WTC11 (cell line): ENCODE data around the gene RGSL1. TPM values are rescaled to one million over a fixed set of nuclear protein-coding genes. Genes with fewer than 3 reads are reported as not detected.

Experiments used
- ATAC-seq: fragments of 200-7000 bp; cut with Tn5 transposase; 2 replicates; pipeline ENCODE4 v1.10.0; 2021; ENCODE audit warnings: mild to moderate bottlenecking, moderate library complexity
- CTCF ChIA-PET: fragments of 300-600 bp; sonication (Branson Sonifier 250); formaldehyde crosslinking; loops from one replicate; lab custom pipeline; 2021; ENCODE audit warnings: antibody characterized with exemption; lab: Charles Lee
- POLR2A ChIA-PET: fragments of 350-600 bp; sonication (Branson Sonifier 250); formaldehyde crosslinking; loops from one replicate; lab custom pipeline; 2021; ENCODE audit warnings: antibody characterized with exemption; lab: Charles Lee
- DNase-seq: peaks from one replicate; pipeline ENCODE4 v3.0.0; 2021; ENCODE audit warnings: low spot score
- H3K27ac Mint-ChIP-seq: 2 replicates; pipeline ENCODE4 v1.8.0; 2021; ENCODE audit warnings: mixed read lengths
- H3K27me3 Mint-ChIP-seq: 2 replicates; pipeline ENCODE4 v1.8.0; 2021; ENCODE audit warnings: low read depth, mild to moderate bottlenecking, moderate library complexity, mixed read lengths
- H3K36me3 Mint-ChIP-seq: 2 replicates; pipeline ENCODE4 v1.8.0; 2021; ENCODE audit warnings: mixed read lengths
- H3K4me1 Mint-ChIP-seq: 2 replicates; pipeline ENCODE4 v1.8.0; 2022; ENCODE audit warnings: mixed read lengths
- H3K4me3 Mint-ChIP-seq: 2 replicates; pipeline ENCODE4 v1.8.0; 2021; ENCODE audit warnings: mild to moderate bottlenecking, moderate library complexity, mixed read lengths
- H3K9me3 Mint-ChIP-seq: 2 replicates; pipeline ENCODE4 v1.8.0; 2021; ENCODE audit warnings: mixed read lengths
- GRHL2 ChIP-seq: fragments of 250-450 bp; sonication (Bioruptor Pico); IDR thresholded peaks from 2 replicates; pipeline ENCODE4 v1.8.0; 2022; ENCODE audit warnings: mild to moderate bottlenecking, moderate library complexity; ENCODE audit not compliant: insufficient replicate concordance, severe bottlenecking
- JAZF1 ChIP-seq: fragments of 250-450 bp; sonication (Bioruptor Pico); IDR thresholded peaks from 2 replicates; pipeline ENCODE4 v1.9.0; 2021; ENCODE audit warnings: moderate library complexity, mild to moderate bottlenecking, inconsistent platforms
- KAT7 ChIP-seq: sonication (generic); formaldehyde crosslinking; IDR thresholded peaks from 2 replicates; pipeline ENCODE4 v1.8.1; 2023; ENCODE audit warnings: missing genetic modification reagents, mild to moderate bottlenecking, borderline replicate concordance
- OVOL2 ChIP-seq: fragments of 250-450 bp; sonication (Bioruptor Pico); IDR thresholded peaks from 2 replicates; pipeline ENCODE4 v1.9.0; 2021; ENCODE audit warnings: mild to moderate bottlenecking, borderline replicate concordance
- PRRX2 ChIP-seq: fragments of 250-450 bp; sonication (Bioruptor Pico); IDR thresholded peaks from 2 replicates; pipeline ENCODE4 v1.8.0; 2021; ENCODE audit warnings: mild to moderate bottlenecking
- RORB ChIP-seq: fragments of 250-450 bp; sonication (Bioruptor Pico); IDR thresholded peaks from 2 replicates; pipeline ENCODE4 v1.9.0; 2021; ENCODE audit warnings: mild to moderate bottlenecking
- SMAD3 ChIP-seq: sonication (generic); formaldehyde crosslinking; IDR thresholded peaks from 2 replicates; pipeline ENCODE4 v1.8.0; 2022; ENCODE audit warnings: missing genetic modification reagents, mild to moderate bottlenecking, borderline replicate concordance
- SMAD4 ChIP-seq: sonication (generic); formaldehyde crosslinking; IDR thresholded peaks from 2 replicates; pipeline ENCODE4 v1.8.0; 2022; ENCODE audit warnings: mild to moderate bottlenecking, missing genetic modification reagents
- SP1 ChIP-seq: sonication (generic); formaldehyde crosslinking; conservative IDR thresholded peaks from 2 replicates; pipeline ENCODE4 v1.8.1; 2022; ENCODE audit warnings: missing genetic modification reagents
- ZNF138 ChIP-seq: sonication (generic); formaldehyde crosslinking; conservative IDR thresholded peaks from 2 replicates; pipeline ENCODE4 v1.8.1; 2022; ENCODE audit warnings: mild to moderate bottlenecking, moderate library complexity, missing genetic modification reagents
- ZNF317 ChIP-seq: sonication (generic); formaldehyde crosslinking; IDR thresholded peaks from 2 replicates; pipeline ENCODE4 v1.8.1; 2023; ENCODE audit warnings: low read depth, mild to moderate bottlenecking, moderate library complexity, missing genetic modification reagents, borderline replicate concordance
- ZNF396 ChIP-seq: fragments of 250-450 bp; sonication (Bioruptor Pico); IDR thresholded peaks from 2 replicates; pipeline ENCODE4 v1.8.0; 2021; ENCODE audit warnings: mild to moderate bottlenecking, moderate library complexity, borderline replicate concordance
- ZNF423 ChIP-seq: fragments of 250-450 bp; sonication (Bioruptor Pico); IDR thresholded peaks from 2 replicates; pipeline ENCODE4 v2.1.2; 2022; ENCODE audit warnings: mild to moderate bottlenecking, moderate library complexity
- total RNA-seq: library from RNA; stranded (reverse); gene quantifications from 3 replicates; pipeline ENCODE4 v1.2.3, GENCODE V29; 2021
- TF ChIP-seq, protein P1 (sequence below): sonication (generic); formaldehyde crosslinking; IDR thresholded peaks from 2 replicates; pipeline ENCODE4 v1.8.1; 2023; ENCODE audit warnings: mild to moderate bottlenecking, moderate library complexity, missing genetic modification reagents
- TF ChIP-seq, protein P2 (sequence below): sonication (generic); formaldehyde crosslinking; IDR thresholded peaks from 2 replicates; pipeline ENCODE4 v1.8.1; 2023; ENCODE audit warnings: mild to moderate bottlenecking, missing genetic modification reagents, borderline replicate concordance
- TF ChIP-seq, protein P3 (sequence below): fragments of 250-450 bp; sonication (Bioruptor Pico); IDR thresholded peaks from 2 replicates; pipeline ENCODE4 v1.8.0; 2021; ENCODE audit warnings: mild to moderate bottlenecking
- TF ChIP-seq, protein P4 (sequence below): fragments of 250-450 bp; sonication (Bioruptor Pico); IDR thresholded peaks from 2 replicates; pipeline ENCODE4 v2.1.2; 2022; ENCODE audit warnings: mild to moderate bottlenecking, moderate library complexity
- TF ChIP-seq, protein P5 (sequence below): sonication (generic); formaldehyde crosslinking; IDR thresholded peaks from 2 replicates; pipeline ENCODE4 v1.8.0; 2022; ENCODE audit warnings: mild to moderate bottlenecking, missing genetic modification reagents
- TF ChIP-seq, protein P6 (sequence below): sonication (generic); formaldehyde crosslinking; IDR thresholded peaks from 2 replicates; pipeline ENCODE4 v1.8.1; 2022; ENCODE audit warnings: low read depth, mild to moderate bottlenecking, moderate library complexity, missing genetic modification reagents, borderline replicate concordance
- TF ChIP-seq, protein P7 (sequence below): sonication (generic); formaldehyde crosslinking; IDR thresholded peaks from 2 replicates; pipeline ENCODE4 v1.8.0; 2022; ENCODE audit warnings: mild to moderate bottlenecking, missing genetic modification reagents

RGSL1 gene
- total RNA-seq, 1 experiment from 2014 or later = not detected

DNA sequence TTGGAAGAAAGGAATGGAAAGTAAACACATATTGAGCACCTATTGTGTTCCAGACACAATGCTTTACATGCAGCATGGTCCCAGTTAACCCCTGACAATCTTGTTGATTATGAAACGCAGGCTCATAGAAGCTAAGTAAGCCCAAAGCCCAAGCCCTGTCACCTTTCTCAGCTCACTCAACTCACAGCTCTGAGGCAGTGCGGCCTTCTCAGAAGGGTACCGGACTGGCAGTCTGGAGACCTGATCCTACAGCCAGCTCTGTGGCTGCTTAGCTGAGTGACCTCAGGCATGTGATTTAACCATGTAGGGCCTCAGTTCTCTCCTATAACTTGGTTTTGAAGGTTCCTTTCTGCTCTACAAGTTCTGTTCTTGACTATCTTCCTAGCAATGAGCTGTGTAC, 139.6 kb downstream of the RGSL1 start (continued):
- TF ChIP-seq, protein P1, sequence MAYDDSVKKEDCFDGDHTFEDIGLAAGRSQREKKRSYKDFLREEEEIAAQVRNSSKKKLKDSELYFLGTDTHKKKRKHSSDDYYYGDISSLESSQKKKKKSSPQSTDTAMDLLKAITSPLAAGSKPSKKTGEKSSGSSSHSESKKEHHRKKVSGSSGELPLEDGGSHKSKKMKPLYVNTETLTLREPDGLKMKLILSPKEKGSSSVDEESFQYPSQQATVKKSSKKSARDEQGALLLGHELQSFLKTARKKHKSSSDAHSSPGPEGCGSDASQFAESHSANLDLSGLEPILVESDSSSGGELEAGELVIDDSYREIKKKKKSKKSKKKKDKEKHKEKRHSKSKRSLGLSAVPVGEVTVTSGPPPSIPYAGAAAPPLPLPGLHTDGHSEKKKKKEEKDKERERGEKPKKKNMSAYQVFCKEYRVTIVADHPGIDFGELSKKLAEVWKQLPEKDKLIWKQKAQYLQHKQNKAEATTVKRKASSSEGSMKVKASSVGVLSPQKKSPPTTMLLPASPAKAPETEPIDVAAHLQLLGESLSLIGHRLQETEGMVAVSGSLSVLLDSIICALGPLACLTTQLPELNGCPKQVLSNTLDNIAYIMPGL (CRISPR knock-in tag) = no peak
- TF ChIP-seq, protein P2, sequence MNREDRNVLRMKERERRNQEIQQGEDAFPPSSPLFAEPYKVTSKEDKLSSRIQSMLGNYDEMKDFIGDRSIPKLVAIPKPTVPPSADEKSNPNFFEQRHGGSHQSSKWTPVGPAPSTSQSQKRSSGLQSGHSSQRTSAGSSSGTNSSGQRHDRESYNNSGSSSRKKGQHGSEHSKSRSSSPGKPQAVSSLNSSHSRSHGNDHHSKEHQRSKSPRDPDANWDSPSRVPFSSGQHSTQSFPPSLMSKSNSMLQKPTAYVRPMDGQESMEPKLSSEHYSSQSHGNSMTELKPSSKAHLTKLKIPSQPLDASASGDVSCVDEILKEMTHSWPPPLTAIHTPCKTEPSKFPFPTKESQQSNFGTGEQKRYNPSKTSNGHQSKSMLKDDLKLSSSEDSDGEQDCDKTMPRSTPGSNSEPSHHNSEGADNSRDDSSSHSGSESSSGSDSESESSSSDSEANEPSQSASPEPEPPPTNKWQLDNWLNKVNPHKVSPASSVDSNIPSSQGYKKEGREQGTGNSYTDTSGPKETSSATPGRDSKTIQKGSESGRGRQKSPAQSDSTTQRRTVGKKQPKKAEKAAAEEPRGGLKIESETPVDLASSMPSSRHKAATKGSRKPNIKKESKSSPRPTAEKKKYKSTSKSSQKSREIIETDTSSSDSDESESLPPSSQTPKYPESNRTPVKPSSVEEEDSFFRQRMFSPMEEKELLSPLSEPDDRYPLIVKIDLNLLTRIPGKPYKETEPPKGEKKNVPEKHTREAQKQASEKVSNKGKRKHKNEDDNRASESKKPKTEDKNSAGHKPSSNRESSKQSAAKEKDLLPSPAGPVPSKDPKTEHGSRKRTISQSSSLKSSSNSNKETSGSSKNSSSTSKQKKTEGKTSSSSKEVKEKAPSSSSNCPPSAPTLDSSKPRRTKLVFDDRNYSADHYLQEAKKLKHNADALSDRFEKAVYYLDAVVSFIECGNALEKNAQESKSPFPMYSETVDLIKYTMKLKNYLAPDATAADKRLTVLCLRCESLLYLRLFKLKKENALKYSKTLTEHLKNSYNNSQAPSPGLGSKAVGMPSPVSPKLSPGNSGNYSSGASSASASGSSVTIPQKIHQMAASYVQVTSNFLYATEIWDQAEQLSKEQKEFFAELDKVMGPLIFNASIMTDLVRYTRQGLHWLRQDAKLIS (CRISPR knock-in tag) = no peak
- TF ChIP-seq JAZF1 (CRISPR knock-in tag) = no peak
- TF ChIP-seq, all 79 proteins: peak for 0

DNA sequence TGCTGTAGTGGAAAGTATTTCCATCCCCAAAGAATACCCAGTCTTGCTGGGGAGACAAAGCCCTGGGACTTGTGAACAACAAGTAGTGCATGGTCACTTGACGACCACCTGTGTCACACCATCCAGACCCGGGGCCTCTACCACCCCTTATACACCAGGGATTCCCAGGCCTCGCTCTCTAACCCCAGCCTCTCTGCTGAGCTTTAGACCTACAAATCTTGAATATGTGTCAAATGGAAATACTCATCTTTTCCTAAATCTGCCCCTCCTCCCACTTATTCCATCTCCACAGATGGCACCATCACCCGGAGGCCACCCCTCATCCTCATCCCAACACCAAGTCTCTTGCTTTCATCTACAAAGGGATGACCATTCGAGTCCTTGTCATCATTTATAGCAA, 140.0 kb downstream of the RGSL1 start:
- TF ChIP-seq ZNF317 (CRISPR knock-in tag) = no peak
- TF ChIP-seq, protein P3, sequence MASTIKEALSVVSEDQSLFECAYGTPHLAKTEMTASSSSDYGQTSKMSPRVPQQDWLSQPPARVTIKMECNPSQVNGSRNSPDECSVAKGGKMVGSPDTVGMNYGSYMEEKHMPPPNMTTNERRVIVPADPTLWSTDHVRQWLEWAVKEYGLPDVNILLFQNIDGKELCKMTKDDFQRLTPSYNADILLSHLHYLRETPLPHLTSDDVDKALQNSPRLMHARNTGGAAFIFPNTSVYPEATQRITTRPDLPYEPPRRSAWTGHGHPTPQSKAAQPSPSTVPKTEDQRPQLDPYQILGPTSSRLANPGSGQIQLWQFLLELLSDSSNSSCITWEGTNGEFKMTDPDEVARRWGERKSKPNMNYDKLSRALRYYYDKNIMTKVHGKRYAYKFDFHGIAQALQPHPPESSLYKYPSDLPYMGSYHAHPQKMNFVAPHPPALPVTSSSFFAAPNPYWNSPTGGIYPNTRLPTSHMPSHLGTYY (CRISPR knock-in tag) = no peak
- no peak for TF ChIP-seq SMAD3 (CRISPR knock-in tag)
- no peak for TF ChIP-seq ZNF423 (CRISPR knock-in tag)
- TF ChIP-seq, protein P2 (CRISPR knock-in tag) = no peak
- TF ChIP-seq, protein P4, sequence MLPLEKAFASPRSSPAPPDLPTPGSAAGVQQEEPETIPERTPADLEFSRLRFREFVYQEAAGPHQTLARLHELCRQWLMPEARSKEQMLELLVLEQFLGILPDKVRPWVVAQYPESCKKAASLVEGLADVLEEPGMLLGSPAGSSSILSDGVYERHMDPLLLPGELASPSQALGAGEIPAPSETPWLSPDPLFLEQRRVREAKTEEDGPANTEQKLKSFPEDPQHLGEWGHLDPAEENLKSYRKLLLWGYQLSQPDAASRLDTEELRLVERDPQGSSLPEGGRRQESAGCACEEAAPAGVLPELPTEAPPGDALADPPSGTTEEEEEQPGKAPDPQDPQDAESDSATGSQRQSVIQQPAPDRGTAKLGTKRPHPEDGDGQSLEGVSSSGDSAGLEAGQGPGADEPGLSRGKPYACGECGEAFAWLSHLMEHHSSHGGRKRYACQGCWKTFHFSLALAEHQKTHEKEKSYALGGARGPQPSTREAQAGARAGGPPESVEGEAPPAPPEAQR (CRISPR knock-in tag) = no peak
- no peak for TF ChIP-seq OVOL2 (CRISPR knock-in tag)
- TF ChIP-seq ZNF138 (CRISPR knock-in tag) = no peak
- no peak for TF ChIP-seq SP1 (CRISPR knock-in tag)
- TF ChIP-seq SMAD4 (CRISPR knock-in tag) = no peak
- TF ChIP-seq, protein P5, sequence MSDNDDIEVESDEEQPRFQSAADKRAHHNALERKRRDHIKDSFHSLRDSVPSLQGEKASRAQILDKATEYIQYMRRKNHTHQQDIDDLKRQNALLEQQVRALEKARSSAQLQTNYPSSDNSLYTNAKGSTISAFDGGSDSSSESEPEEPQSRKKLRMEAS (CRISPR knock-in tag) = no peak
- no peak for TF ChIP-seq KAT7 (CRISPR knock-in tag)
- TF ChIP-seq, protein P6, sequence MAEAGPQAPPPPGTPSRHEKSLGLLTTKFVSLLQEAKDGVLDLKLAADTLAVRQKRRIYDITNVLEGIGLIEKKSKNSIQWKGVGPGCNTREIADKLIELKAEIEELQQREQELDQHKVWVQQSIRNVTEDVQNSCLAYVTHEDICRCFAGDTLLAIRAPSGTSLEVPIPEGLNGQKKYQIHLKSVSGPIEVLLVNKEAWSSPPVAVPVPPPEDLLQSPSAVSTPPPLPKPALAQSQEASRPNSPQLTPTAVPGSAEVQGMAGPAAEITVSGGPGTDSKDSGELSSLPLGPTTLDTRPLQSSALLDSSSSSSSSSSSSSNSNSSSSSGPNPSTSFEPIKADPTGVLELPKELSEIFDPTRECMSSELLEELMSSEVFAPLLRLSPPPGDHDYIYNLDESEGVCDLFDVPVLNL = no peak
- no peak for TF ChIP-seq ZNF396 (CRISPR knock-in tag)
- TF ChIP-seq RORB (CRISPR knock-in tag) = no peak
- TF ChIP-seq PRRX2 (CRISPR knock-in tag) = no peak
- TF ChIP-seq, protein P7, sequence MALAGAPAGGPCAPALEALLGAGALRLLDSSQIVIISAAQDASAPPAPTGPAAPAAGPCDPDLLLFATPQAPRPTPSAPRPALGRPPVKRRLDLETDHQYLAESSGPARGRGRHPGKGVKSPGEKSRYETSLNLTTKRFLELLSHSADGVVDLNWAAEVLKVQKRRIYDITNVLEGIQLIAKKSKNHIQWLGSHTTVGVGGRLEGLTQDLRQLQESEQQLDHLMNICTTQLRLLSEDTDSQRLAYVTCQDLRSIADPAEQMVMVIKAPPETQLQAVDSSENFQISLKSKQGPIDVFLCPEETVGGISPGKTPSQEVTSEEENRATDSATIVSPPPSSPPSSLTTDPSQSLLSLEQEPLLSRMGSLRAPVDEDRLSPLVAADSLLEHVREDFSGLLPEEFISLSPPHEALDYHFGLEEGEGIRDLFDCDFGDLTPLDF = no peak
- no peak for TF ChIP-seq GRHL2 (CRISPR knock-in tag)
- DNase-seq (no peak), ATAC-seq (no peak)
- no peak overlapping the region for H3K4me3 Mint-ChIP-seq
- H3K9me3 Mint-ChIP-seq = peaks cover 11% of the 10 kb centered on the region
- CTCF ChIA-PET = interaction anchor here (0.6 to 2.7 kb wide), 11 partner anchors 10 to 509 kb away, joined by 3 to 14 read pairs (median 5); no protein-coding TSS in a partner anchor
- H3K27me3 Mint-ChIP-seq = peaks cover 3% of the 10 kb centered on the region; the same call in 1 of the 2 replicates
- H3K4me1 Mint-ChIP-seq = peaks cover 19% of the 10 kb centered on the region
- no peaks in the 10 kb centered on the region for H3K36me3 Mint-ChIP-seq
- no peak overlapping the region for H3K27ac Mint-ChIP-seq
- POLR2A ChIA-PET = no interaction called here
